C4-2B (cell line): ENCODE data around the gene MIAT.

Source experiments
- CTCF ChIP-seq: fragments of 450-650 bp; conservative IDR thresholded peaks from 2 replicates; pipeline ENCODE4 v1.5.1; 2017; ENCODE audit warnings: mild to moderate bottlenecking
- ZFX ChIP-seq: fragments of 450-650 bp; IDR thresholded peaks from 2 replicates; pipeline ENCODE4 v1.6.1; 2017

- TF ChIP-seq CTCF (no peak), ZFX (no peak)
Observed at GRCh38 chr22:26612652-26613051, 44.7 kb upstream of the MIAT start.
